A673 (cell line): Measurements from ENCODE around the gene TRAF3IP3. TPM values are rescaled to one million over a fixed set of nuclear protein-coding genes. Genes with fewer than 3 reads are reported as not detected.

Experiments used
- BruUV-seq: library from RNA; stranded (reverse); fragments of 400-500 nt; replicated peaks from 2 replicates; lab custom pipeline; 2021; lab: Mats Ljungman, UMichigan
- CTCF ChIA-PET: fragments of 300-600 bp; sonication (Branson Sonifier 250); formaldehyde crosslinking; loops from one replicate; lab custom pipeline; 2022; ENCODE audit warnings: antibody characterized with exemption; lab: Charles Lee
- POLR2A ChIA-PET: fragments of 300-600 bp; sonication (Branson Sonifier 250); formaldehyde crosslinking; loops from one replicate; lab custom pipeline; 2022; ENCODE audit warnings: antibody characterized with exemption; ENCODE audit not compliant: low non-redundant PET; lab: Charles Lee
- DNase-seq: peaks from one replicate; pipeline ENCODE4 v3.0.0-alpha.2; 2015; ENCODE audit warnings: low spot score
- H3K27ac ChIP-seq: fragments of 200-600 bp; sonication (generic); 2 replicates; pipeline ENCODE4 v1.5.1; 2016; ENCODE audit warnings: mixed run types, low read depth, mild to moderate bottlenecking, mixed read lengths, antibody characterized with exemption, low read length; ENCODE audit not compliant: poor library complexity, severe bottlenecking
- H3K27me3 ChIP-seq: fragments of 200-600 bp; sonication (generic); replicated peaks from 2 replicates; pipeline ENCODE4 v1.6.1; 2017; ENCODE audit warnings: mixed run types, low read depth, mild to moderate bottlenecking, mixed read lengths, antibody characterized with exemption, low read length; ENCODE audit not compliant: insufficient read depth, poor library complexity
- H3K36me3 ChIP-seq: fragments of 200-600 bp; sonication (generic); 2 replicates; pipeline ENCODE4 v1.6.1; 2016; ENCODE audit warnings: mixed run types, mild to moderate bottlenecking, mixed read lengths, antibody characterized with exemption, low read length; ENCODE audit not compliant: insufficient read depth, poor library complexity, severe bottlenecking
- H3K4me1 ChIP-seq: fragments of 200-600 bp; sonication (generic); 2 replicates; pipeline ENCODE4 v1.6.1; 2017; ENCODE audit warnings: mixed run types, mild to moderate bottlenecking, mixed read lengths, antibody characterized with exemption, low read length; ENCODE audit not compliant: insufficient read depth, poor library complexity, severe bottlenecking
- H3K4me3 ChIP-seq: fragments of 200-600 bp; sonication (generic); 2 replicates; pipeline ENCODE4 v1.5.1; 2016; ENCODE audit warnings: low read depth, mixed run types, mild to moderate bottlenecking, mixed read lengths, low read length; ENCODE audit not compliant: poor library complexity, severe bottlenecking
- H3K9me3 ChIP-seq: fragments of 200-600 bp; sonication (generic); 2 replicates; pipeline ENCODE4 v1.6.1; 2016; ENCODE audit warnings: mixed run types, low read depth, mild to moderate bottlenecking, mixed read lengths, antibody characterized with exemption, low read length; ENCODE audit not compliant: poor library complexity, severe bottlenecking
- EZH2 ChIP-seq: fragments of 200-600 bp; sonication (generic); IDR thresholded peaks from 2 replicates; pipeline ENCODE4 v1.6.1; 2017; ENCODE audit warnings: borderline replicate concordance, low read depth, mild to moderate bottlenecking, mixed read lengths, antibody characterized with exemption, low read length; ENCODE audit not compliant: poor library complexity, severe bottlenecking
- intact Hi-C: fragments of 100-400 bp; cut with micrococcal nuclease; formaldehyde crosslinking; loops from one replicate; pipeline ENCODE4 v1.10.0; 2022; ENCODE audit not compliant: unreplicated experiment
- total RNA-seq: library from RNA; stranded (reverse); gene quantifications from 2 replicates; pipeline ENCODE4 v1.2.3, GENCODE V29; 2021
- TF ChIP-seq, protein P1 (sequence below): fragments of 300-800, 200-600 bp; sonication (generic); conservative IDR thresholded peaks from 2 replicates; pipeline ENCODE4 v1.5.1; 2017; ENCODE audit warnings: low read depth, mild to moderate bottlenecking, antibody characterized with exemption, low read length, moderate library complexity, mixed read lengths

Gene TRAF3IP3
- total RNA-seq, 1 experiment from 2014 or later = 1.6 TPM

GRCh38 chr1:209797978-209798639 lies 42.3 kb downstream of the TRAF3IP3 start:
- no peak overlapping the region for H3K4me3 ChIP-seq
- H3K36me3 ChIP-seq = no peaks in the 10 kb centered on the region
- no peaks in the 10 kb centered on the region for H3K9me3 ChIP-seq
- TF ChIP-seq, protein P1, sequence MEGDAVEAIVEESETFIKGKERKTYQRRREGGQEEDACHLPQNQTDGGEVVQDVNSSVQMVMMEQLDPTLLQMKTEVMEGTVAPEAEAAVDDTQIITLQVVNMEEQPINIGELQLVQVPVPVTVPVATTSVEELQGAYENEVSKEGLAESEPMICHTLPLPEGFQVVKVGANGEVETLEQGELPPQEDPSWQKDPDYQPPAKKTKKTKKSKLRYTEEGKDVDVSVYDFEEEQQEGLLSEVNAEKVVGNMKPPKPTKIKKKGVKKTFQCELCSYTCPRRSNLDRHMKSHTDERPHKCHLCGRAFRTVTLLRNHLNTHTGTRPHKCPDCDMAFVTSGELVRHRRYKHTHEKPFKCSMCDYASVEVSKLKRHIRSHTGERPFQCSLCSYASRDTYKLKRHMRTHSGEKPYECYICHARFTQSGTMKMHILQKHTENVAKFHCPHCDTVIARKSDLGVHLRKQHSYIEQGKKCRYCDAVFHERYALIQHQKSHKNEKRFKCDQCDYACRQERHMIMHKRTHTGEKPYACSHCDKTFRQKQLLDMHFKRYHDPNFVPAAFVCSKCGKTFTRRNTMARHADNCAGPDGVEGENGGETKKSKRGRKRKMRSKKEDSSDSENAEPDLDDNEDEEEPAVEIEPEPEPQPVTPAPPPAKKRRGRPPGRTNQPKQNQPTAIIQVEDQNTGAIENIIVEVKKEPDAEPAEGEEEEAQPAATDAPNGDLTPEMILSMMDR = peak; percentile 44
- TF ChIP-seq EZH2 = no peak
- H3K4me1 ChIP-seq = no peaks in the 10 kb centered on the region
- DNase-seq = no peak
- CTCF ChIA-PET = no interaction called here
- intact Hi-C loops = no loop called here
- no peak overlapping the region for H3K27ac ChIP-seq
- H3K27me3 ChIP-seq = peaks cover 3% of the 10 kb centered on the region
- no TSS peak for BruUV-seq
- POLR2A ChIA-PET = no interaction called here

- H3K4me1 ChIP-seq = peaks cover 5% of the 10 kb centered on the region
- H3K4me3 ChIP-seq = no peak overlapping the region
- no peak for TF ChIP-seq EZH2
- no peak for DNase-seq
- no peaks in the 10 kb centered on the region for H3K27me3 ChIP-seq
- BruUV-seq = no TSS peak
- ChIA-PET CTCF (no interaction called here), POLR2A (no interaction called here)
- H3K27ac ChIP-seq = no peak overlapping the region
- H3K36me3 ChIP-seq = no peaks in the 10 kb centered on the region
- intact Hi-C loops = no loop called here
- H3K9me3 ChIP-seq = no peaks in the 10 kb centered on the region
Observed at GRCh38 chr1:209800984-209801834, 45.4 kb downstream of the TRAF3IP3 start.

DNA sequence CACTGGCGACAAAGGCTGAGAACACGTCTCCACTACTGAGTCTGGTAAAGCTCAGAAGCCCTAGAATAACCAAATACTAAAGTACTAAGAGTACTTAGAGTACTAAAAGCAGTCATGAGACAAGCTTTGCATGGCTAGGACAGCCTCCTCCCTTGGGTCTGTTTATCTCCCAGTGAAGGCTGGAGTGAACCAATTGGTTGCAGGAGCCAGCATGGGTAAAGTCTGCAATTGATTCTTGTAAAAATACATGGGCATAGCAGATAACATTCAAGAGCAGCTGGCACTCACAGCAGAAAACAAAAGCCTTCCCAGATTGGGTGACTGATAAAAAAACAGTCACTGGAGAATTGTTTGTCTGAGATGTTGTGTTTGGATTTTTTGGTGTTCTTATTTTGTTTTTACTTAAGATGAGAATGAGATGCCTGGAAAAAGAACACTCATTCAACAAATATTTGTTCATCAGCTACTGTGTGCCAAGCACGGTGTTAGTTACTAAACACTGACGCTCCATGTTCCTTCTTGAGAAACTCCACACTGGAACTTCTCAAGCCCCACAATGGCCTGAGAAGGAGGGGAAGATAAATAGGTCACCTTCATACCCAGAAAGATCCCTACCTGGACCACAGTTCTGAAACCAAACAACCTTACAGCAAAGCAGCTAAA lies 46.4 kb downstream of the TRAF3IP3 start:
- H3K9me3 ChIP-seq = no peaks in the 10 kb centered on the region
- BruUV-seq = no TSS peak
- DNase-seq = no peak
- H3K4me3 ChIP-seq = no peak overlapping the region
- H3K4me1 ChIP-seq = peaks cover 7% of the 10 kb centered on the region
- no peaks in the 10 kb centered on the region for H3K36me3 ChIP-seq
- intact Hi-C loops = no loop called here
- POLR2A ChIA-PET = interaction anchor here (0.6 kb wide), 1 partner anchor 434 kb away, joined by 3 read pairs; no protein-coding TSS in a partner anchor
- CTCF ChIA-PET = no interaction called here
- no peak overlapping the region for H3K27ac ChIP-seq
- H3K27me3 ChIP-seq = no peaks in the 10 kb centered on the region
- TF ChIP-seq, protein P1 = no peak
- no peak for TF ChIP-seq EZH2
